Measurements from ENCODE around the gene ING3. TPM values are rescaled to one million over a fixed set of nuclear protein-coding genes. Genes with fewer than 3 reads are reported as not detected.

ING3 gene
- total and polyA plus RNA-seq, 9 of the 15 experiments (the other 6 are each of a cell fraction or from before 2014, with no cell fraction given), result 22.8 to 233 (median 50.4) TPM

GRCh38 chr7:121020249-121020988 is 69.8 kb downstream of the ING3 start (continued):
- TF ChIP-seq RFX5 (IDR thresholded peaks at IDR 0.05; ENCODE audit: low read depth, low read length) (no peak), NR3C1 (CRISPR knock-in tag; IDR thresholded peaks at IDR 0.05) (no peak), KDM5B (IDR thresholded peaks at IDR 0.05; ENCODE audit: insufficient replicate concordance, low read depth, low read length) (no peak), DPF2 (IDR thresholded peaks at IDR 0.05) (no peak), ZNF384 (IDR thresholded peaks at IDR 0.05; ENCODE audit: low read depth, low read length) (0 out of 2 replicates have a peak, but pooled peaks have one; percentile 20), BHLHE40 (IDR thresholded peaks at IDR 0.05; ENCODE audit: low read length) (no peak)

DNA sequence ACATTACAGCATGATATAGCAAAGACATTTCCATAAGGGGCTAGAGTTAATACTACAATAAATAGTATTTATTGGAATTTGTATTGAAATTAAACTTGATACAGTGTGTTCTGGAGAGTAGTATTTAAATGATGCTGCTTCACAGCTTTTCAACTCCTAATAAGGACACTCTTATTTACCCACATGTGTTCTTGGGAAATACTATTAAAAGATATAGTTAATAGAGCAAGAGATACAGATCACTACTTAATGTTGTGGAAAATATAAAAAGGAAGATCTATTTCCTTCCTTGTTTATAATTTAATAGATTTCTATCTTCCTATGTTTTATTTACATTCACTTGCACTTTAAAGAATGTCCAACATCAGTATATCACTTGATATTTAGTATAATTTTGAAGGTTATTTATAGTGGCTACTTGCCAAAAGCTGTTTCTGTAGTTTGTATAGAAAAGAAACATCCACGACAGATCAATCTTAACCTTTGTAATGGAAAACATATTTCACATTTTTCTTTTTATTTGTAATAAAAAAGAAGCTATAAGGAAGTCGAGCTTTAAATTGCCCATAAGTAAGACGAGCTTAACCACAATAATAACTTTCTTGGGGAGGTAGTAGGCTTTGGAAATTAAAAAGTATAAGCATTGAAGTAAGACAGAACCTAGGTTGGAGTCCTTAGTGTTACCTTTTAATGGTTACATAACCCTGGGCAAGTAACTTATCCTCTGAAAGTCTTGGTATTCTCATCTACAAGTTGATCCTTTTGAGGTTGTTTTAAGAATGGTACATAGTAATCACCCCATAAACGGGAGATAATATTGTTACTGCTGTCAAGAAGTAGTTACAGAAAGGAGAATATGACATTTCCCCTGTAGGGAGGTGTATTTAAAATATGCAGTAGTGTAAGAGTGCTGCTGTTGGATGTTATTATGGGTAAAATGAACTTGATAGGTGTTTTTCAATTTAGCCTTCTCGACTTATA is 70.7 kb downstream of the ING3 start:
- CTCF ChIA-PET (ENCODE audit: low intra/inter-chr PET ratio), result no interaction called here

More for the DNA sequence above, 70.7 kb downstream of the ING3 start:
- Histone ChIP-seq H4K20me1 (replicated peaks; ENCODE audit: control insufficient read depth, insufficient read depth, low read length) (no peaks in the 10 kb centered on the region), H3K36me3 (ENCODE audit: control insufficient read depth, insufficient read depth, low read length) (peaks cover 97% of the 10 kb centered on the region), H3K9me1 (ENCODE audit: control insufficient read depth, insufficient read depth, low read length) (no peaks in the 10 kb centered on the region), H3K27me3 (ENCODE audit: control insufficient read depth in 2 of 2, insufficient read depth in 2 of 2, low read length in 2 of 2) (no peaks in the 10 kb centered on the region), H2AFZ (ENCODE audit: low read depth, low read length) (no peak overlapping the region), H3K4me2 (ENCODE audit: insufficient read depth, low read length) (no peak overlapping the region), H3K79me2 (ENCODE audit: control insufficient read depth, insufficient read depth, low read length) (peaks cover 99% of the 10 kb centered on the region), H3K9ac (ENCODE audit: insufficient read depth in 1 of 2, low read depth in 2 of 2, low read length in 2 of 2) (no peak overlapping the region), H3K27ac (ENCODE audit: extremely low read depth, low read depth, low read length) (peak overlapping the region; percentile 12; the same call in 1 of the 3 replicates), H3K4me3 (no peak overlapping the region), H3K4me1 (replicated peaks in 1 of 2; ENCODE audit: control insufficient read depth in 2 of 2, insufficient read depth in 2 of 2, low read length in 2 of 2) (peaks cover 0 to 64% of the 10 kb centered on the region in 2 experiments; a peak in 3 of 5 replicates), H3K9me3 (replicated peaks; ENCODE audit: control insufficient read depth, insufficient read depth, low read depth, low read length) (no peaks in the 10 kb centered on the region)
- in situ Hi-C loops (cut with MboI) (no loop called here), intact Hi-C loops (cut with micrococcal nuclease) (no loop called here)
- no peak for ATAC-seq
- TF ChIP-seq ZNF197 (CRISPR knock-in tag; IDR thresholded peaks at IDR 0.05; ENCODE audit: low read depth), result peak; percentile 10; the same call in 1 of the 2 replicates
- TF ChIP-seq RAD51 (IDR thresholded peaks at IDR 0.05; ENCODE audit: borderline replicate concordance, low read depth), result no peak
- TF ChIP-seq MAZ (CRISPR knock-in tag; conservative IDR thresholded peaks at IDR 0.05 in 1 of 2, IDR thresholded peaks at IDR 0.05 in 1 of 2), result 0 out of 4 replicates have a peak, but pooled peaks of 1 of the 2 experiments have one; percentile 19
- TF ChIP-seq E2F4 (CRISPR knock-in tag; IDR thresholded peaks at IDR 0.05; ENCODE audit: low read depth), result no peak
- no peak for TF ChIP-seq EHMT2 (IDR thresholded peaks at IDR 0.05)
- peak; percentile 11 for TF ChIP-seq HDAC3 (IDR thresholded peaks at IDR 0.05; ENCODE audit: borderline replicate concordance, partially characterized antibody)
- TF ChIP-seq ZNF274 (IDR thresholded peaks at IDR 0.05; ENCODE audit: borderline replicate concordance, low read depth, low read length), result no peak
- TF ChIP-seq NFIC (IDR thresholded peaks at IDR 0.05), result peak; percentile 15; the same call in 1 of the 2 replicates
- TF ChIP-seq KHSRP (IDR thresholded peaks at IDR 0.05), result 0 out of 2 replicates have a peak, but pooled peaks have one; percentile 29
- TF ChIP-seq HDAC6 (IDR thresholded peaks at IDR 0.05; ENCODE audit: low read depth, low read length), result no peak
- no peak for TF ChIP-seq PPARD (CRISPR knock-in tag; IDR thresholded peaks at IDR 0.05)
- 0 out of 2 replicates have a peak, but pooled peaks have one; percentile 25 for TF ChIP-seq ZNF644 (tag; IDR thresholded peaks at IDR 0.05; ENCODE audit: low read depth)
- no peak for TF ChIP-seq HLTF (IDR thresholded peaks at IDR 0.05)
- TF ChIP-seq KLF16 (IDR thresholded peaks at IDR 0.05), result no peak
- no peak for FAIRE-seq
- WGBS (ENCODE audit: insufficient coverage, low coverage, missing lambda C conversion rate), result 70% methylated on average over 5 of the region's 5 CpGs
- no peak for DNase-seq (ENCODE audit: extremely low read depth in 1 of 4, low spot score in 3 of 4)
- POLR2A ChIA-PET, result interaction anchor here (0.7 to 1.1 kb wide), 2 partner anchors 26 to 55 kb away, joined by 3 read pairs; no protein-coding TSS in a partner anchor
- BruUV-seq (replicated peaks), result no TSS peak
